ENCODE measurements around the gene LDLR.
"Not testable (repeated sequence)": the region's sequence is repeated elsewhere in the genome, so short reads cannot be mapped to it uniquely, and the experiment has no call there.

LDLR gene

DNA sequence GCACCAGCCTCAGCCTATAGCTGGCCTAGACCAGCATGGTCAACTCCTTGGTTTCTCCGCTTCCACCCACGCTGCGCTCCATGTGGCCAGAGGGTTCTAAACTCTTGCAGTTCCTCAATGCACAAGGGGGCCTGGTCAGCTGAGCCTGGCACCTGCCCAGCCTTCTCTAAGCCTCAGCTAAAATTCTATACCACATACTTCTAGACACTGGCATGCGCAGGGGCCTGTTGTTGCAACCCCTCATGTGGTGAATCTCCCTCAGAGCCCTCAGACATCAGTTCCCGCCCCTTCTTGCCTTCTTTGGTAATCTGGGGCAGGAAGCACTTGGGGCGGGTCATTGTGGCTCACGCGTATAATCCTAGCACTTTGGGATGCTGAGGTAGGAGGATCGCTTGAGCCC lies 19.7 kb upstream of the LDLR start:
- TF ChIP-seq, protein P1, sequence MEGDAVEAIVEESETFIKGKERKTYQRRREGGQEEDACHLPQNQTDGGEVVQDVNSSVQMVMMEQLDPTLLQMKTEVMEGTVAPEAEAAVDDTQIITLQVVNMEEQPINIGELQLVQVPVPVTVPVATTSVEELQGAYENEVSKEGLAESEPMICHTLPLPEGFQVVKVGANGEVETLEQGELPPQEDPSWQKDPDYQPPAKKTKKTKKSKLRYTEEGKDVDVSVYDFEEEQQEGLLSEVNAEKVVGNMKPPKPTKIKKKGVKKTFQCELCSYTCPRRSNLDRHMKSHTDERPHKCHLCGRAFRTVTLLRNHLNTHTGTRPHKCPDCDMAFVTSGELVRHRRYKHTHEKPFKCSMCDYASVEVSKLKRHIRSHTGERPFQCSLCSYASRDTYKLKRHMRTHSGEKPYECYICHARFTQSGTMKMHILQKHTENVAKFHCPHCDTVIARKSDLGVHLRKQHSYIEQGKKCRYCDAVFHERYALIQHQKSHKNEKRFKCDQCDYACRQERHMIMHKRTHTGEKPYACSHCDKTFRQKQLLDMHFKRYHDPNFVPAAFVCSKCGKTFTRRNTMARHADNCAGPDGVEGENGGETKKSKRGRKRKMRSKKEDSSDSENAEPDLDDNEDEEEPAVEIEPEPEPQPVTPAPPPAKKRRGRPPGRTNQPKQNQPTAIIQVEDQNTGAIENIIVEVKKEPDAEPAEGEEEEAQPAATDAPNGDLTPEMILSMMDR (IDR thresholded peaks at IDR 0.05; ENCODE audit: control insufficient read depth, extremely low read depth, insufficient read depth) = no peak
- DNase-seq (ENCODE audit: low read depth) = no peak
- no peak overlapping the region for H3K4me3 ChIP-seq (ENCODE audit: low read depth, low read length)

DNA sequence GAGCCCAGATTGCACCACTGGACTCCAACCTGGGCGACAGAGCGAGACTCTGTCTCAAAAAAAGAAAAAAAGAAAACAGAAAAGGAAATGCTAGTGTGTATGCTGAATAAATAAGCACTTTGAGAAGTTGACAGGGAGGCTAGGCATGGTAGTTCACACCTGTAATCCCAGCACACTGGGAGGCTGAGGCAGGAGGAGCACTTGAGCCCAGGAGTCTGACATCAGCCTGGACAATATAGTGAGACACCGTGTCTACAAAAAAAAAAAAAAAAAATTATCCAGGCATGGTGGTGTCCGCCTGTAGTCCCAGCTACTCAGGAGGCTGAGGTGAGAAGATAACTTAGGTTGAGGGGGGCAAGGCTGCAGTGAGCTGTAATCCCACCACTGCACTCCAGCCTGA lies 19.1 kb upstream of the LDLR start:
- DNase-seq (ENCODE audit: low read depth) = no peak
- TF ChIP-seq, protein P1 (IDR thresholded peaks at IDR 0.05; ENCODE audit: control insufficient read depth, extremely low read depth, insufficient read depth) = no peak
- H3K4me3 ChIP-seq (ENCODE audit: low read depth, low read length) = no peak overlapping the region

DNA sequence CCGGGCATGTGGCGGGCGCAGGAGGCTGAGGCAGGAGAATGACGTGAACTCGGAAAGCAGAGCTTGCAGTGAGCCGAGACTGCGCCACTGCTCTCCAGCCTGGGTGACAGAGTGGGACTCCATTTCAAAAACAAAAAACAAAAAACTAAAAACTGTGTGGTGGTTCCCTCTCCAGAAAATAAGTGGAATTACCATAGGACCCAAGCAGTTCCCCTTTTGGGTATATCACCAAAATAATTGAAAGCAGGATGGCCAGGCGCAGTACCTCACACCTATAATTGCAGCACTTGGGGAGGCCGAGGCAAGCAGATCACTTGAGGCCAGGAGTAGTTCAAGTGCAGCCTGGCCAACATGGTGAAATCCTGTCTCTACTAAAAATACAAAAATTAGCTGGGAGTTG lies 15.7 kb upstream of the LDLR start:
- no peak for DNase-seq (ENCODE audit: low read depth)
- TF ChIP-seq, protein P1 (IDR thresholded peaks at IDR 0.05; ENCODE audit: control insufficient read depth, extremely low read depth, insufficient read depth) = no peak
- no peak overlapping the region for H3K4me3 ChIP-seq (ENCODE audit: low read depth, low read length)

DNA sequence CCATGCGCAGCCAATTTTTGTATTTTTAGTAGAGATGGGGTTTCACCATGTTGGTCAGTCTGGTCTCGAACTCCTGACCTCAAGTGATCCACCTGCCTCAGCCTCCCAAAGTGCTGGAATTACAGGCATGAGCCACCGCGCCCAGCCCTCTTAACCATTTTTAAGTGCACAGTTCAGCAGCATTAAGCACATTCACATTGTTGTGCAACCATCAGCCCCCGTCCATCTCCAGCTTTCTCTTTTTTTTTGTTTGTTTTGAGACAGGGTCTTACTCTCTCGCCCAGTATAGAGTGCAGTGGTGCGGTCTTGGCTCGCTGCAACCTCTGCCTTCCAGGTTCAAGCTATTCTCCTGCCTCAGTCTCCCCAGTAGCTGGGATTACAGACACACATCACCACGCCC lies 12.5 kb upstream of the LDLR start:
- DNase-seq (ENCODE audit: low read depth); H3K4me3 ChIP-seq (ENCODE audit: low read depth, low read length): not testable (repeated sequence)

DNA sequence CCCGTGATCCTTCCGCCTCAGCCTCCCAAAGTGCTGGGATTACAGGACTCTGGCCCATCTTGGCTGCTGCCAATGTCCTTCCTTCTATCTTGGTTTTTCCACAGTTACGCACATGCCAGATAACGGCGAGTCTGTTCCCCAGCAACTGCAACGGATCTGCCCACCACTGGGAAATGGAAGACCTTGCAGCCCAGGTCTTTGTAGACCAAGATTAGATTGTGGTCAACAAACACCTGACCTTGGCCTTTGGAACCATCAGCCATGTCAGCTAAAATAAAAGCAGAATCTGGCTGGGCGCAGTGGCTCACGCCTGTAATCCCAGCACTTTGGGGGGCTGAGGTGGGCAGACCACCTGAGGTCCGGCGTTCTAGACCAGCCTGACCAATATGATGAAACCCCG lies 10.4 kb upstream of the LDLR start:
- DNase-seq (ENCODE audit: low read depth) = no peak
- no peak overlapping the region for H3K4me3 ChIP-seq (ENCODE audit: low read depth, low read length)
- TF ChIP-seq, protein P1 (IDR thresholded peaks at IDR 0.05; ENCODE audit: control insufficient read depth, extremely low read depth, insufficient read depth) = no peak

DNA sequence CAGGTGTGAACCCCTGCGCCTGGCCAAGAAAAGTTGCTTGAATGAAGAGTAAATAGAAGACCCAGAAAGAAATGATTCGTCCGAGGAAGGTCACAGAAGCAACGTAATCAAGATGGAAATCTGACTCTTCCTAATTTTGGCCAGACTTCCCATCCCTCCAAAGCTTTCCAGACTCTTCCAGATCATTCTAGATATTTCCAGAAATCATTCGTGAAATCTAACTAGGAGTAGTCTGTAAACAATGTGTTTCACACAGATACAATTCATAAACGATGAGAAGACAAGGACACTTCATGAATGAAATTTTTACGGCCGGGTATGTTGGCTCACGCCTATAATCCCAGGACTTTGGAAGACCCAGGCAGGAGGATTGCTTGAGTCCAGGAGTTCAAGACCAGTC lies 9.3 kb upstream of the LDLR start:
- DNase-seq (ENCODE audit: low read depth) = no peak
- no peak overlapping the region for H3K4me3 ChIP-seq (ENCODE audit: low read depth, low read length)
- TF ChIP-seq, protein P1 (IDR thresholded peaks at IDR 0.05; ENCODE audit: control insufficient read depth, extremely low read depth, insufficient read depth) = no peak

DNA sequence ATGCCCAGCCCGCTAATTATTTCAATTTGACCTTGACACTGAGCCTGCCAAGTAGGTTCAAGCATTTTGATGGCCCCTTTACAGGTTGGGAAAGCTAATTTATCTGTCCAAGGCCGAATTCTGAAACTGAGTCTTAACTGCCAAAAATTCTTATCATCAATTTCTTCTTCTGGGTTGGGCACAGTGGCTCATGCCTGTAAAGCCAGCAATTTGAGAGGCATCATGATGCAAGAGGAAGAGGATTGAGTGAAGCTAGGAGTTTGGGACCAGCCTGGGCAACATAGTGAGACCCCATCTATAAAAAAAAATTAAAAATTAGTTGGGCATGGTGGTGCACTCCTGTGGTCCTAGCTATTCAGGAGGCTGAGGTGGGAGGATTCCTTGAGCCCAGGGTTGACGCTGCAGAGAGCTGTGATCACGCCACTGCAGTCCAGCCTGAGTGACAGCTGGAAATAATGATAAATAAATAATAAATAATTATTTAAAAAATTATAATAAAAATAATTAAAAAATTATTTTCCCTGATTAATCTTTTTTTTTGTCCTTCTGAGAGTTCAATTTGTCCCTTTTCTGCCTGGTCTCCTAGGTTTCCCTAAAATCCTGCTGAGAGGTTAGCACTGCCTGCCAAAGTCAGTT lies 1.3 kb upstream of the LDLR start:
- DNase-seq (ENCODE audit: low read depth) = no peak
- TF ChIP-seq, protein P1 (IDR thresholded peaks at IDR 0.05; ENCODE audit: control insufficient read depth, extremely low read depth, insufficient read depth) = no peak
- no peak overlapping the region for H3K4me3 ChIP-seq (ENCODE audit: low read depth, low read length)
